Measurements from ENCODE around the gene RBP2. TPM values are rescaled to one million over a fixed set of nuclear protein-coding genes. Genes with fewer than 3 reads are reported as not detected.

Gene RBP2
- total and polyA plus RNA-seq, 2 experiments from 2014 or later = not detected

DNA sequence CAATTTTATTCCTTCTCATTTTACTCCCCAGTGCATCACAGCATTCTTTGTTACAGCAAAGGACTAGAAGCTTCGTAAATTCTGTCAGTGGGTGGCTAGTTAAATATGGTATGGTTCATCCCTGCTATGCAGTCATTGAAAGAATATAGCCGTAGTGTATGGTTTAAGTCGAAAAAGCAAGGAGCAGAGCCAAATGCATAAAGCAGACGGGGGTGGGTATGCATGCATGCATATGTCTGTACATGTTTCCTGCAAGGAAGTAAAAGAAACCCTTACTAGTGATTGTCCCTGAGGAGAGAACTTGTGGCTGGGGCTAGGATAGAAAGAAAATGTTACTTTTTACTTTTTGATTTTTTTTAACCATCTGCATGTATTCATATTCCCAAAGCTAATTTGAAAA is 19.9 kb downstream of the RBP2 start:
- Histone ChIP-seq H4K20me1 (ENCODE audit: insufficient read depth) (no peaks in the 10 kb centered on the region), H3K9me2 (ENCODE audit: insufficient read depth) (no peaks in the 10 kb centered on the region), H3K4me2 (ENCODE audit: unreplicated experiment) (no peak overlapping the region), H3K9me3 (ENCODE audit: low read depth) (no peaks in the 10 kb centered on the region), H3K27ac (no peak overlapping the region), H3K27me3 (replicated peaks; ENCODE audit: insufficient read depth) (no peaks in the 10 kb centered on the region), H3K9ac (no peak overlapping the region), H3F3A (ENCODE audit: insufficient read depth) (no peaks in the 10 kb centered on the region), H3K4me1 (ENCODE audit: insufficient read depth) (no peaks in the 10 kb centered on the region), H3K79me2 (ENCODE audit: insufficient read depth) (no peaks in the 10 kb centered on the region), H2AFZ (no peak overlapping the region), H3K4me3 (no peak overlapping the region), H3K36me3 (ENCODE audit: low read depth) (no peaks in the 10 kb centered on the region)
- in situ Hi-C loops (cut with MboI) = no loop called here
- whole genome bisulfite sequencing, 2 experiments (ENCODE audit: low coverage in 1 of 2, low lambda C conversion rate in 2 of 2, missing lambda C conversion rate in 2 of 2) = 45% methylated on average over 4 of the region's 4 CpGs
- TF ChIP-seq EZH2 (IDR thresholded peaks at IDR 0.05; ENCODE audit: insufficient read depth, poor library complexity, severe bottlenecking) = no peak
- TF ChIP-seq EZH2phosphoT487 (IDR thresholded peaks at IDR 0.05; ENCODE audit: insufficient read depth, low read depth) = no peak
- DNase-seq = no peak

DNA sequence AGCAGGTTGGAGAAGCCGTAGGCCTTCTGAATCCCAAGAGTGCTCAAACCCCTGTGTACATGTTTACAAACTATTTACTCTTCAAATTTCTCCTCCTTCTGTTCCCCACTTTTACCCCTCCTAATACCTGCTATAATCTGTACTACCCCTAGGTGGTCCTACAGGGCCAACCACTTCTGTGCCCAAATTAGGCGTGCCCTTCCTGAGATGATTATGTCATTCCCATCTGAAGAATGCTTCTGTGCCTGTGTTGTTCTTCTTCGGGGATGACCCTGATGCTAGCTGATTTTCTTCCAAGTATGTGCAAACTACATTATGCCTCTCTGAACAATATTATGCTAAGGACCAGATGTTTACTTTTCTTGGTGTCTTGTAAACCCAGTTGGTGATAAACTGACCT is 20.5 kb downstream of the RBP2 start:
- in situ Hi-C loops (cut with MboI) = no loop called here
- WGBS, 2 experiments (ENCODE audit: low coverage in 1 of 2, low lambda C conversion rate in 2 of 2, missing lambda C conversion rate in 2 of 2) = 35 to 41% methylated on average over 3 of the region's 3 CpGs

DNA sequence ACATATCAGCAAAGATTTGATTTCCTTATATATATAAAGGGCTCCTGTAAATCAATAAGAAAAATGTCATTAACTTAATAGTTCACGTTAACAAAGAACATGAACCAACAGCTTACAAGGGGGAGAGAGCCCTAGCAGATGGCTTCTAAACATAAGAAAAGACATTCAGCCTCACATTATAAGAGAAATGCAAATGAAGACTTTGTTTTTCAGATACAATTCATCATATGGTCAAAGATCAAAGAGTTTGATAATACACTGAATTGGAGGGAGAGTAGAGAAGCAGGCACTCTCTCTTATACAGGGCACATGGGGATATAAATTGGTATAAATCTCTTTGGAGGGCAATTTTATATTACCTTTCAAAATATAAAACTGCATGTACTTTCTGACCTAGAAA is 21.1 kb downstream of the RBP2 start:
- no peak overlapping the region for H3K9ac ChIP-seq
- no peaks in the 10 kb centered on the region for H3K9me2 ChIP-seq (ENCODE audit: insufficient read depth)
- no peak overlapping the region for H3K27ac ChIP-seq
- no peaks in the 10 kb centered on the region for H3K36me3 ChIP-seq (ENCODE audit: low read depth)
- H3K9me3 ChIP-seq (ENCODE audit: low read depth) = no peaks in the 10 kb centered on the region
- no peak for TF ChIP-seq EZH2 (IDR thresholded peaks at IDR 0.05; ENCODE audit: insufficient read depth, poor library complexity, severe bottlenecking)
- no peak for TF ChIP-seq EZH2phosphoT487 (IDR thresholded peaks at IDR 0.05; ENCODE audit: insufficient read depth, low read depth)
- H4K20me1 ChIP-seq (ENCODE audit: insufficient read depth) = no peaks in the 10 kb centered on the region
- WGBS, 2 experiments (ENCODE audit: low coverage in 1 of 2, low lambda C conversion rate in 2 of 2, missing lambda C conversion rate in 2 of 2) = 80 to 85% methylated on average over 1 of the region's 1 CpG
- H3K27me3 ChIP-seq (replicated peaks; ENCODE audit: insufficient read depth) = no peaks in the 10 kb centered on the region
- H3K4me3 ChIP-seq = no peak overlapping the region
- no peaks in the 10 kb centered on the region for H3K4me1 ChIP-seq (ENCODE audit: insufficient read depth)
- H2AFZ ChIP-seq = no peak overlapping the region
- in situ Hi-C loops (cut with MboI) = no loop called here
- H3K4me2 ChIP-seq (ENCODE audit: unreplicated experiment) = no peak overlapping the region
- DNase-seq = no peak
- H3K79me2 ChIP-seq (ENCODE audit: insufficient read depth) = no peaks in the 10 kb centered on the region
- H3F3A ChIP-seq (ENCODE audit: insufficient read depth) = no peaks in the 10 kb centered on the region

More for the DNA sequence above, 20.5 kb downstream of the RBP2 start:
- Histone ChIP-seq H3K4me1 (ENCODE audit: insufficient read depth) (no peaks in the 10 kb centered on the region), H2AFZ (no peak overlapping the region), H3K27me3 (replicated peaks; ENCODE audit: insufficient read depth) (no peaks in the 10 kb centered on the region), H3K79me2 (ENCODE audit: insufficient read depth) (no peaks in the 10 kb centered on the region), H3F3A (ENCODE audit: insufficient read depth) (no peaks in the 10 kb centered on the region), H3K9me2 (ENCODE audit: insufficient read depth) (no peaks in the 10 kb centered on the region), H3K27ac (no peak overlapping the region), H4K20me1 (ENCODE audit: insufficient read depth) (no peaks in the 10 kb centered on the region), H3K4me2 (ENCODE audit: unreplicated experiment) (no peak overlapping the region), H3K9me3 (ENCODE audit: low read depth) (no peaks in the 10 kb centered on the region), H3K9ac (no peak overlapping the region), H3K4me3 (no peak overlapping the region), H3K36me3 (ENCODE audit: low read depth) (no peaks in the 10 kb centered on the region)
- DNase-seq = peak; percentile 16
- TF ChIP-seq EZH2 (IDR thresholded peaks at IDR 0.05; ENCODE audit: insufficient read depth, poor library complexity, severe bottlenecking) = no peak
- no peak for TF ChIP-seq EZH2phosphoT487 (IDR thresholded peaks at IDR 0.05; ENCODE audit: insufficient read depth, low read depth)

DNA sequence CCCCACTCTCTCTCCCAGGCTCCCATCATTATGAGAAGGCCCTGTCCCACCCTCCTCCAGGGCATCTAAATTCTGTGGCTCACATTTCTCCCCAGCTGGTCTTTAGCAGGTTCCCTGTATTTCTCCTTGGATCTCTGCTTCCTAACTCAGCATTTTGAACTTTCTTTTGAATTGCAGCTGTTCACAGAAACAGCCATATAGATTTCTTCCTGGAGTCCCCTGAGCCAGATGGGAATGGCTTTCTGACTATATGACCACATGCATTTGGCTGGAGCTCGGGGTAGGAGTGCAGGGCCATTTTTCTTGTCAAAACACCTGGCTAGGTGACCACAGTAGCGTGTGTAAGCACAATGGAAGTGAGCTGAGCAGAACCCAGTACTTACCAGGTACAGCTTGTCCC is 22.0 kb downstream of the RBP2 start:
- no peaks in the 10 kb centered on the region for H3K4me1 ChIP-seq (ENCODE audit: insufficient read depth)
- no peaks in the 10 kb centered on the region for H3K36me3 ChIP-seq (ENCODE audit: low read depth)
- in situ Hi-C loops (cut with MboI) = no loop called here
- no peak for DNase-seq
- no peaks in the 10 kb centered on the region for H3K79me2 ChIP-seq (ENCODE audit: insufficient read depth)
- no peak overlapping the region for H3K4me2 ChIP-seq (ENCODE audit: unreplicated experiment)
- H3K27me3 ChIP-seq (replicated peaks; ENCODE audit: insufficient read depth) = no peaks in the 10 kb centered on the region
- H3K27ac ChIP-seq = no peak overlapping the region
- TF ChIP-seq EZH2phosphoT487 (IDR thresholded peaks at IDR 0.05; ENCODE audit: insufficient read depth, low read depth) (no peak), EZH2 (IDR thresholded peaks at IDR 0.05; ENCODE audit: insufficient read depth, poor library complexity, severe bottlenecking) (no peak)
- H4K20me1 ChIP-seq (ENCODE audit: insufficient read depth) = no peaks in the 10 kb centered on the region
- H3K4me3 ChIP-seq = no peak overlapping the region
- 16 to 21% methylated on average over 2 of the region's 2 CpGs for WGBS, 2 experiments (ENCODE audit: low coverage in 1 of 2, low lambda C conversion rate in 2 of 2, missing lambda C conversion rate in 2 of 2)
- H3K9me3 ChIP-seq (ENCODE audit: low read depth) = no peaks in the 10 kb centered on the region
- H3K9ac ChIP-seq = no peak overlapping the region
- H3F3A ChIP-seq (ENCODE audit: insufficient read depth) = no peaks in the 10 kb centered on the region
- no peak overlapping the region for H2AFZ ChIP-seq
- no peaks in the 10 kb centered on the region for H3K9me2 ChIP-seq (ENCODE audit: insufficient read depth)

DNA sequence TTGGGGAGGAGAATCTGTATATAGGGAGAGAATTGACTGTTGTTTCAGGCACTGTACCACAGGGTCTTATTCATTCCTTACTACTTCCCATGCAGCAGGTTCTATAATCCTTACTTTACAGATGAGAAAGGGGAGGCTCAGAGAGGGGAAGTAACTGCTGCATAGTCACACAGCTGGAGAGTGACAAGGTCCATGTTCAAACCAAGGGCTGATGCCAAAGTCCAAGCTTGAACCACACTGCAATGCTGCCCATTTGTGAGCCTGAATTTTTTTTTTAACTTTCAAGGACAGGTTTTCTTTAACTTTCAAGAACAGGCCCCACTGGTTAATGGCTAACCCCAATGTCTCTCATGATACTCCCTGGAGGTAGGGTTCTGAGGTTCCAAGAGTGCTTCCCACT is 26.2 kb downstream of the RBP2 start:
- Histone ChIP-seq H3K4me2 (ENCODE audit: unreplicated experiment) (no peak overlapping the region), H3K27me3 (replicated peaks; ENCODE audit: insufficient read depth) (no peaks in the 10 kb centered on the region), H3K27ac (no peak overlapping the region), H3K4me1 (ENCODE audit: insufficient read depth) (no peaks in the 10 kb centered on the region), H3K9me2 (ENCODE audit: insufficient read depth) (no peaks in the 10 kb centered on the region), H3K4me3 (no peak overlapping the region), H3K79me2 (ENCODE audit: insufficient read depth) (no peaks in the 10 kb centered on the region), H3K9ac (no peak overlapping the region), H3F3A (ENCODE audit: insufficient read depth) (no peaks in the 10 kb centered on the region), H3K36me3 (ENCODE audit: low read depth) (no peaks in the 10 kb centered on the region), H3K9me3 (ENCODE audit: low read depth) (no peaks in the 10 kb centered on the region), H2AFZ (no peak overlapping the region), H4K20me1 (ENCODE audit: insufficient read depth) (no peaks in the 10 kb centered on the region)
- in situ Hi-C loops (cut with MboI) = no loop called here
- TF ChIP-seq EZH2phosphoT487 (IDR thresholded peaks at IDR 0.05; ENCODE audit: insufficient read depth, low read depth) = no peak
- no peak for TF ChIP-seq EZH2 (IDR thresholded peaks at IDR 0.05; ENCODE audit: insufficient read depth, poor library complexity, severe bottlenecking)
- no peak for DNase-seq
